NCI-H146 (cell line): ENCODE results near the gene TBX10.
"Not testable (repeated sequence)": the region's sequence is repeated elsewhere in the genome, so short reads cannot be mapped to it uniquely, and the experiment has no call there.

ENCODE experiments used
- DNase-seq: peaks from one replicate; lab custom pipeline; 2025; lab: John Stamatoyannopoulos, UW

Gene TBX10

GRCh38 chr11:67639438-67639859, at the start of gene TBX10:
TBX10 (minus strand) TSS chr11:67639763; CDS start chr11:67639472, 291 bp downstream.
- DNase-seq = no peak

- DNase-seq = no peak
Measured at GRCh38 chr11:67689178-67689577, 49.6 kb upstream of the TBX10 start.

- no peak for DNase-seq
Measured at GRCh38 chr11:67687986-67688385, 48.4 kb upstream of the TBX10 start.

GRCh38 chr11:67685641-67686332, 46.2 kb upstream of the TBX10 start:
- not testable (repeated sequence) for DNase-seq

- DNase-seq = not testable (repeated sequence)
Measured at GRCh38 chr11:67682126-67683034, 42.8 kb upstream of the TBX10 start.

GRCh38 chr11:67680696-67681470, 41.3 kb upstream of the TBX10 start:
- no peak for DNase-seq

- no peak for DNase-seq
Measured at GRCh38 chr11:67675058-67675747, 35.6 kb upstream of the TBX10 start.

GRCh38 chr11:67674442-67674871, 34.9 kb upstream of the TBX10 start, which contains the start of gene ALDH3B2:
ALDH3B2 (minus strand) TSS chr11:67674623; CDS start chr11:67666935, 7,688 bp downstream.
- no peak for DNase-seq

- DNase-seq = no peak
Measured at GRCh38 chr11:67673902-67674301, 34.3 kb upstream of the TBX10 start.

- DNase-seq = no peak
Measured at GRCh38 chr11:67673358-67673757, 33.8 kb upstream of the TBX10 start.

- DNase-seq = no peak
Measured at GRCh38 chr11:67671211-67671520, 31.6 kb upstream of the TBX10 start.

- no peak for DNase-seq
Measured at GRCh38 chr11:67670316-67671210, 31.0 kb upstream of the TBX10 start.

- no peak for DNase-seq
Measured at GRCh38 chr11:67668192-67668551, 28.6 kb upstream of the TBX10 start.

- DNase-seq = no peak
Measured at GRCh38 chr11:67667490-67668191, 28.1 kb upstream of the TBX10 start.

GRCh38 chr11:67666676-67667489, 27.3 kb upstream of the TBX10 start:
- no peak for DNase-seq

- no peak for DNase-seq
Measured at GRCh38 chr11:67666303-67666645, 26.7 kb upstream of the TBX10 start.

GRCh38 chr11:67665541-67666302, 26.2 kb upstream of the TBX10 start:
- DNase-seq = no peak

- no peak for DNase-seq
Measured at GRCh38 chr11:67664696-67665540, 25.4 kb upstream of the TBX10 start.
